Activated naive CD4-positive, alpha-beta T cell treated with anti-CD3 and anti-CD28 coated beads, Interleukin-2, amount 10 ng/mL, durations not matched to agents 7 days and 5 days (primary cell): Measurements from ENCODE around the gene DGKD.
A peak's percentile ranks its signal among the peaks of the same experiment; 100 is the strongest.

ENCODE experiments used
- CTCF ChIA-PET: fragments of 350-600 bp; sonication (Branson Sonifier 250); formaldehyde crosslinking; loops from one replicate; lab custom pipeline; 2021; ENCODE audit warnings: antibody characterized with exemption; lab: Charles Lee
- DNase-seq: peaks from one replicate; pipeline ENCODE4 v3.0.0-alpha.2; 2020
- H3K27ac Mint-ChIP-seq: one replicate; pipeline ENCODE4 v1.8.0; 2021; ENCODE audit warnings: mild to moderate bottlenecking, moderate library complexity, mixed read lengths
- H3K27me3 Mint-ChIP-seq: one replicate; pipeline ENCODE4 v1.8.0; 2021; ENCODE audit warnings: mild to moderate bottlenecking, mixed read lengths
- H3K36me3 Mint-ChIP-seq: one replicate; pipeline ENCODE4 v1.8.0; 2021; ENCODE audit warnings: mixed read lengths
- H3K4me1 Mint-ChIP-seq: one replicate; pipeline ENCODE4 v1.8.0; 2021; ENCODE audit warnings: mixed read lengths
- H3K4me3 Mint-ChIP-seq: one replicate; pipeline ENCODE4 v1.8.0; 2021; ENCODE audit warnings: mild to moderate bottlenecking, moderate library complexity, mixed read lengths
- H3K9me3 Mint-ChIP-seq: one replicate; pipeline ENCODE4 v1.8.0; 2021; ENCODE audit warnings: mixed read lengths

Gene DGKD

GRCh38 chr2:233470839-233471238, 116.5 kb downstream of the DGKD start:
- no peak overlapping the region for H3K4me3 Mint-ChIP-seq
- no peak overlapping the region for H3K27ac Mint-ChIP-seq
- H3K27me3 Mint-ChIP-seq = no peaks in the 10 kb centered on the region
- DNase-seq = no peak
- H3K4me1 Mint-ChIP-seq = no peaks in the 10 kb centered on the region
- H3K36me3 Mint-ChIP-seq = peaks cover 48% of the 10 kb centered on the region
- CTCF ChIA-PET = interaction anchor here (0.7 kb wide), 1 partner anchor 375 kb away, joined by 3 read pairs; no protein-coding TSS in a partner anchor
- no peaks in the 10 kb centered on the region for H3K9me3 Mint-ChIP-seq

DNA sequence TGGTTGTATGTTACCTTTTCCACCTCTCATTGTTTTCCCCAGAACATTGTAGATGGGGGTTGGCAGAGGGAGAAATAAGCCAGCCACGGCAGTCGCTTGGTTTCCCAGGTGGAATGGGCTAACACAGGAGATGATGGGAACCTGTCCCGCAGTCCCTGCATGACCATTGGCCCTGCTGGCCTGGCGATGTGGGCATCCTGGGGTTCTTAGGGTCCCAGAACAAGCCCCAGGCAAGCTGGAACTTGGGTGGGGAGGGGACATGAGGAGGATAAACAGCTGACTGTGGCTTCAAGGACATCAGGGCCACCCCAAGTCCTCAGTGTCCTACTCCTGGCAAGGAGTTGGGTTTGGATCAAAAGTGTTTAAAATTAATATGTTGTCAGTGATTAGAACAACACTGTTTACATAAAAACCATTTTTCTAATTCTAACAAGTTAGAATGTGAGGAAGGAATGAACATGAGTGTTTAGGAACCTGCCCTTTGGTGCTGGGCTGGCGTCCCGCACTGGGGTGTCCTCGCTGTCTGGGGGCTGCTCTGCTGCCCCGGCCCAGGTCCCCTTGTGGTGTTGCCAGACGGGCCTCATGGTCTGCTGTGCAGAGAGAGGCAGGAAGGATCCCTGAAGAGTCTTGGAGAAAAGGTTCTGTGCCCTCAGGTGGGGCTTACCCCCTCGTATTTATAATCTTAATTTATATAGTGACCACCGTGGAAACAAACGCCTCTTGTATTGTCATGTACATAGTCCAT, 117.2 kb downstream of the DGKD start:
- CTCF ChIA-PET = interaction anchor here (0.7 kb wide), 1 partner anchor 375 kb away, joined by 3 read pairs; no protein-coding TSS in a partner anchor
- H3K9me3 Mint-ChIP-seq = no peaks in the 10 kb centered on the region
- no peak for DNase-seq
- no peaks in the 10 kb centered on the region for H3K4me1 Mint-ChIP-seq
- no peak overlapping the region for H3K4me3 Mint-ChIP-seq
- H3K27me3 Mint-ChIP-seq = no peaks in the 10 kb centered on the region
- H3K27ac Mint-ChIP-seq = no peak overlapping the region
- H3K36me3 Mint-ChIP-seq = peaks cover 42% of the 10 kb centered on the region

DNA sequence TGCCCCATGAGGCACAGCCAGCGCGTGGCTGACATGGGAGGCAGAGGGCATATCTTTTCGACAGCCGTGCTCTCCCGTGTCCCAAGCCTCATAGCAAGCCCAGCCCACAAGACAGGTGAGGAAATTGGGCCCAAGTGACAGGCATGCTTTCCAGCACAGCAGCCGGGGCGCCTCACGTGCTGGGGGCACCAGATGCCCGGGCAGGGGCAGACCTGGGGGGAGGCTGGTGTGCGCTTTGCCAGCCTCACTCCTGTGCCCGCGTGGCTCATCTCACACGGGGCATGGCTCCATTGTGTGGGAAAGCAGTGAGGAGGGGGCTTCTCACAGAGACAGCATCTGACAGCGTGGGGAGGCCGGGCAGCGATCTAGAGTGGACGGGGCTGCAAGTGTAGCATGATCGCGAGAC, 119.1 kb downstream of the DGKD start:
- no peak for DNase-seq
- Mint-ChIP-seq H3K36me3 (peaks cover 32% of the 10 kb centered on the region), H3K4me1 (no peaks in the 10 kb centered on the region), H3K9me3 (no peaks in the 10 kb centered on the region), H3K4me3 (no peak overlapping the region), H3K27me3 (no peaks in the 10 kb centered on the region), H3K27ac (no peak overlapping the region)
- CTCF ChIA-PET = no interaction called here

DNA sequence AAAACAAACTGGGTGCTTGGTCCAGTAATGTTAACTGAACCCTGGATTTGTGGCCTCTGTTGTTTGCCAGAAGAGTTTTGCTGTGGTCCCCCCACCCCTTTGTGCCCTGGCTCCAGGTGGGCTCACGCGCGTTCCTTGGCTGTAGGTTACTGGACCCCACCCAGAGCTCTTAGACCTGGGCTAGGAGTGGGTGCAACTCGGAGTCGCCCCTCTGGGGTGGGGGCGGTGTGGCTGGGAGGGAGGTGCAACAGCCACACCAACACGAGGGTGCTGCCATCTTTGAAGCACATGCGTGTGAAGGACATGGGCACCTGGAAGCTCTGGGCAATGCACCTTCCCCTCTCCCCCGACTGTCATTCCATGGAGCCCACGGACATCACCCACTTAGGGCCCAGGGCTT, 119.6 kb downstream of the DGKD start:
- H3K27ac Mint-ChIP-seq = no peak overlapping the region
- CTCF ChIA-PET = no interaction called here

DNA sequence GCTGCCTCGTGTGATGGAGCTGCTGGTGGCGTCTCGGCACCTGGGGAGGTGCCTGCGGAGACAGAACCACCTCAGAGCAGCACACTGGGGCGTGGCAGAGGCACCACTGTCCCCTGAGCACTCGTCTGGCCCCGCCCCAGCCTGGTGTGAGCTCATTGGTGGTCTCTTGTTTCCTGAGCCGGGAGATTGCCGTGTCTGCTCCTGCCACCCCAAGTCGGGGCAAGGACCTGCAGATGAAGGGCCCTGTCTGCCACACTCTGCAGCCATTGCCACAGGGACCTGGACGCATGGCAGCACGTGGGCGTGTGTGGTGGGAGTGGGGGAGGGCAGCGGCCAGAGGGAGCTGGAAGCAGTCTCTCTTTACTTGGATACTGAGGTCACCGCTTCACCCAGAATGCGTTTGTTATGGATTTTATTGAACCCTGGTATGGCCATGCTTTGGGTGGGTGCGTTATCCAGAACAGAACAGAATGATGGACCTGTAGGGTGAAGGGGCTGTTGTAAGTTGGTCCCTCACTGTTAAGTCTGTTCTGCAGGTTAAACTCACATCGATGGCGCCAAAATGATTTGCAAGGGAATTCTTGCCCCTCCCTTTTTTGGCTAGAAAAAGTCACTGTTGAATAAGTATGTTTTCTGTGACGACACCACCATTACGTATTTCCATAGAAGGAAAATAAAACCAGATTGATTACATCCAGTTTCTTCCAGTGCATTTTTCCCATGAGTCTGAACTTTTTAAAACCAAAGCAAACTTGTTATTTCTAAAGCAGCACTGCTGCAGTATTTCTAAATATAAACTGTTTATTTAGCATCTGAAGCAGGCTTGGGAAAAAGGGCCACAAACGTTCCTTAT, 120.2 kb downstream of the DGKD start:
- H3K36me3 Mint-ChIP-seq = peaks cover 20% of the 10 kb centered on the region
- peak overlapping the region; percentile 49 for H3K27ac Mint-ChIP-seq
- H3K4me3 Mint-ChIP-seq = no peak overlapping the region
- no peaks in the 10 kb centered on the region for H3K9me3 Mint-ChIP-seq
- CTCF ChIA-PET = interaction anchor here (1.3 kb wide), 1 partner anchor 237 kb away, joined by 4 read pairs; no protein-coding TSS in a partner anchor
- H3K27me3 Mint-ChIP-seq = no peaks in the 10 kb centered on the region
- H3K4me1 Mint-ChIP-seq = no peaks in the 10 kb centered on the region
- no peak for DNase-seq

More for the DNA sequence above, 119.6 kb downstream of the DGKD start:
- H3K9me3 Mint-ChIP-seq = no peaks in the 10 kb centered on the region
- H3K27me3 Mint-ChIP-seq = no peaks in the 10 kb centered on the region
- H3K36me3 Mint-ChIP-seq = peaks cover 27% of the 10 kb centered on the region
- no peaks in the 10 kb centered on the region for H3K4me1 Mint-ChIP-seq
- no peak for DNase-seq
- H3K4me3 Mint-ChIP-seq = no peak overlapping the region

- no peaks in the 10 kb centered on the region for H3K9me3 Mint-ChIP-seq
- CTCF ChIA-PET = interaction anchor here (1.3 kb wide), 1 partner anchor 235 kb away, joined by 4 read pairs; no protein-coding TSS in a partner anchor
- DNase-seq = no peak
- H3K27me3 Mint-ChIP-seq = no peaks in the 10 kb centered on the region
- no peaks in the 10 kb centered on the region for H3K4me1 Mint-ChIP-seq
- H3K4me3 Mint-ChIP-seq = no peak overlapping the region
- H3K27ac Mint-ChIP-seq = no peak overlapping the region
- peaks cover 16% of the 10 kb centered on the region for H3K36me3 Mint-ChIP-seq
These were observed 121.7 kb downstream of the DGKD start for GRCh38 chr2:233476063-233476410.

GRCh38 chr2:233476651-233477547, 122.6 kb downstream of the DGKD start:
- H3K36me3 Mint-ChIP-seq = peaks cover 14% of the 10 kb centered on the region
- no peak overlapping the region for H3K4me3 Mint-ChIP-seq
- no peaks in the 10 kb centered on the region for H3K27me3 Mint-ChIP-seq
- H3K27ac Mint-ChIP-seq = no peak overlapping the region
- CTCF ChIA-PET = no interaction called here
- DNase-seq = no peak
- H3K9me3 Mint-ChIP-seq = no peaks in the 10 kb centered on the region
- H3K4me1 Mint-ChIP-seq = no peaks in the 10 kb centered on the region

DNA sequence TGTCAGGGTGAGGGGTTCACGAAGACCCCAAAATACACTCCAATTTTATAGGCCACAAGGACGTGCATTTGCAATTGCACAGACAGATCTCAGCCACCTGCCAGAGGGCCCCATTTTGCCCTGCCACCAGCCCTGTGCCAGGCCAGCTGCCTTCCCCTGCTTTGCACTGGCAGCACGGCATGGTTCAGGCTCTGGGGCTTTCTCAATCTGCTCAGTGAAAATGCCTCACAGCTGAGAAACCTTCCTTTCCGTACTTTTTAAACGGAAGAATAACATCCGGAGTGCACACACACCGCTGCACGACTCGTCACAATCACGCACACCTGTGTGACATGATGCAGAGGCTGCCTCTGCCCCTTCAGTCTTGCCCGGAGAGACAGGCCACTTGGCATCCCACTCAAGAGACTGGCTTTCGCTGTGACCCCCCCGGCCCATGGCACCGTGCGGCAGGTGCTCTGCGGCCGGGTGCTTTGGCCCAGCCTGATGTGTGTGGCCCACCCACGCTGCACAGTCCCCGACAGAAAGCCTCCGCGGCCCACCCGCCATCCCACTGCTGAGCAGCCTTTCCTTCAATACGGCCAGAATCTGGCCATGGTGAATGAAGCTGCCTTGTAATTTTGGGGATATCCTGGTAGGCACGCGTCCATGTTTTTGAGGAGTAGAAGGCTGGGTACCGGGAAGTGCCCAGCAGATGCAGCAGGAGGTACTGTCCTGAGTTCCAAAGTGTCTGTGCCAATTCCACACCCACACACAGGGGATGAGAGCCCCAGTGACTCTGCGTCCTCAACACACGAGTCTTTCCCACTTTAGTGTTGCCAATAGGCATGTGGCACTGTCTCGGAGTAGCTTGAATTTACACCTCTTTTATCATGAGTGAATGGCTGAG, 123.5 kb downstream of the DGKD start:
- no peak overlapping the region for H3K4me3 Mint-ChIP-seq
- no peaks in the 10 kb centered on the region for H3K27me3 Mint-ChIP-seq
- CTCF ChIA-PET = no interaction called here

DNA sequence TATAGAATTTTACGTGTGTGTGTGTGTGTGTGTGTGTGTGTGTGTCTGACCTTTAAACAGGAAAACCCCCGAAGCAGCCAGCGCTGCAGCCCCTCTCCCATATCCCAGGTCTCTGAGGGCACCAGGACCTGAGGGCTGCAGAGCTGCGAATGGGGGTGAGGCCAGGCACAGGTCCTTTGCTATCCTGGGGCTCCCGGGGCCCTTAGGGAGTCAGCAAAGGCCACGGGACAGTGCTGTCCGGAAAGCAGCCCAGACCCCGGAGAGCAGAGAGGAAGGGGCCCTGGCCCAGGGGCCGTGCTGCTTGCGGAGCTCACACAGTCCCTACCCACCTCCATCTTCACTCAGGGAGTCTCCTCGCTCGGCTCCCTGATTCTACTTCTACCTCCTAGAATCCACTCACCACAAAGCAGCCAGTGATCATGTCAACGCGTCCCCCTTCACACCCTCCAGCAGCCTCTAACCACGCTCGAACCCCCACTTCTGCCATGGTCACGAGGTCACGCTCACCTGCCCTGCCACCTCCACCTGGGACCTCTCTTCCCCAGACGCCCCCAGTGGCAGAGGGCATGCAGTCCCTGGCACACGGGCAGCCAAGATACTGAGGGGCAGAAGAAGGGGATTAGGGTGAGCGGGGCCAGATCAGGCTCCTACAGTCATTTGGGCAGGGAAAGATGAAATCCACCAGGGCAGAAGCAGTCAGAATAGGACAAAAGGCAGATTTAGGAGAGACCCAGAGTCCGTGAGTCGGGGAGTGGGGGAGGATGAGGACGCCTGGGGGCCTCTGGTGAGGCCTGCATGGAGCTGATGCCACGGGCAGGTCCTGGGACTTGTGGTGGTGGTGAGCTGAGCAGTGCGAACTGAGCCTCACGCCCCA, 125.6 kb downstream of the DGKD start:
- Mint-ChIP-seq H3K9me3 (no peaks in the 10 kb centered on the region), H3K27ac (peak overlapping the region; percentile 7), H3K4me1 (no peaks in the 10 kb centered on the region), H3K36me3 (peaks cover 3% of the 10 kb centered on the region), H3K4me3 (no peak overlapping the region), H3K27me3 (no peaks in the 10 kb centered on the region)
- no peak for DNase-seq
- CTCF ChIA-PET = interaction anchor here (0.7 kb wide), 1 partner anchor 522 kb away, joined by 4 read pairs; no protein-coding TSS in a partner anchor

More for the DNA sequence above, 123.5 kb downstream of the DGKD start:
- DNase-seq = no peak
- Mint-ChIP-seq H3K9me3 (no peaks in the 10 kb centered on the region), H3K36me3 (peaks cover 6% of the 10 kb centered on the region), H3K27ac (no peak overlapping the region), H3K4me1 (no peaks in the 10 kb centered on the region)

GRCh38 chr2:233480490-233481202, 126.4 kb downstream of the DGKD start:
- Mint-ChIP-seq H3K9me3 (no peaks in the 10 kb centered on the region), H3K4me1 (no peaks in the 10 kb centered on the region), H3K36me3 (peaks cover 5% of the 10 kb centered on the region), H3K27ac (no peak overlapping the region), H3K27me3 (no peaks in the 10 kb centered on the region), H3K4me3 (no peak overlapping the region)
- CTCF ChIA-PET = no interaction called here
- no peak for DNase-seq

DNA sequence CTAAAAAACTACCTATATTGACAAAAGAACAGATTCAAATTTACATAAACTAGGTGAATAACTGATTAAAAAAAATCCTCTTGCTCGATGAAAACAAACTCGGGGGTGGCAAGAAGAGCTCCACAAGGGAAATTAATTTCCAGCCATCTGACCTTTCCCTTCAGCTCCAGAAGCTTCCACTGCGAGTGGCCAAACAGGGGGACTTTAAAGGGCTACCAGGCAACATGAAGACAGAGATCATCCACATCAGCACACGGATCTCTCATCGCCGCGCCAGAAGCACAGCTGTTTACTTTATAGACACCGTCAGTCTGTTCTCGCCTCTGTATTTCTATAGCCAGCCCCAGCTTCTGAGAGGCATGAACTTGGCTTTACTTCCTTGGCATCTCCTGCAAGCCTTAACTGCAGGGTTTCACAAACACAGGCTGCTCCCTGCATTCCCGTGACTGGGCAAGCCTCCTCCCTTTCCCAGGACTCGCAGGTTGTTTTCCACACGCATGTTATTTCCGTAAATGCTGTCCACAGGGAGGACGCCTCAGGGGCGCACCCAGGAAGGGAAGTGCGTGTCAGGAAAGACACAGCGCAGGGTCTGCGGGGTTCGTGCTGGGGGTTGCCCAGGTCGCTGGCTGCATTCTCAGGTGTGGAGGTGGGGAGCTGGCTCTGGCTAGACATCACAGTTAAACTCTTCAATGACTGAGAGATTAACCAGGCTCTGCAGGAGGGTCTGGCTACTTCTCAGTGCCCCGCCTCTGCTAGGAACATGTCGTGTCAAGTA, 127.3 kb downstream of the DGKD start:
- CTCF ChIA-PET = no interaction called here
- no peaks in the 10 kb centered on the region for H3K27me3 Mint-ChIP-seq
- H3K9me3 Mint-ChIP-seq = no peaks in the 10 kb centered on the region
- DNase-seq = no peak
- H3K4me3 Mint-ChIP-seq = no peak overlapping the region
- H3K4me1 Mint-ChIP-seq = no peaks in the 10 kb centered on the region
- H3K36me3 Mint-ChIP-seq = peaks cover 5% of the 10 kb centered on the region
- no peak overlapping the region for H3K27ac Mint-ChIP-seq
